ENCODE measurements around the gene HIF3A. TPM values are rescaled to one million over a fixed set of nuclear protein-coding genes. Genes with fewer than 3 reads are reported as not detected.
A peak's percentile ranks its signal among the peaks of the same experiment; 100 is the strongest.

Gene HIF3A
- total and polyA plus RNA-seq, 8 donors = 17.6 to 235 (median 102) TPM

- 55 to 77% (median 70%) methylated on average over 6 of the region's 6 CpGs for WGBS, 5 donors
- DNase-seq = no peak
- peak overlapping the region in 4 of 5 donors; percentile 41 to 69 (median 62) for H3K27ac ChIP-seq
Observed at GRCh38 chr19:46288896-46289588, 7.8 kb upstream of the HIF3A start.

DNA sequence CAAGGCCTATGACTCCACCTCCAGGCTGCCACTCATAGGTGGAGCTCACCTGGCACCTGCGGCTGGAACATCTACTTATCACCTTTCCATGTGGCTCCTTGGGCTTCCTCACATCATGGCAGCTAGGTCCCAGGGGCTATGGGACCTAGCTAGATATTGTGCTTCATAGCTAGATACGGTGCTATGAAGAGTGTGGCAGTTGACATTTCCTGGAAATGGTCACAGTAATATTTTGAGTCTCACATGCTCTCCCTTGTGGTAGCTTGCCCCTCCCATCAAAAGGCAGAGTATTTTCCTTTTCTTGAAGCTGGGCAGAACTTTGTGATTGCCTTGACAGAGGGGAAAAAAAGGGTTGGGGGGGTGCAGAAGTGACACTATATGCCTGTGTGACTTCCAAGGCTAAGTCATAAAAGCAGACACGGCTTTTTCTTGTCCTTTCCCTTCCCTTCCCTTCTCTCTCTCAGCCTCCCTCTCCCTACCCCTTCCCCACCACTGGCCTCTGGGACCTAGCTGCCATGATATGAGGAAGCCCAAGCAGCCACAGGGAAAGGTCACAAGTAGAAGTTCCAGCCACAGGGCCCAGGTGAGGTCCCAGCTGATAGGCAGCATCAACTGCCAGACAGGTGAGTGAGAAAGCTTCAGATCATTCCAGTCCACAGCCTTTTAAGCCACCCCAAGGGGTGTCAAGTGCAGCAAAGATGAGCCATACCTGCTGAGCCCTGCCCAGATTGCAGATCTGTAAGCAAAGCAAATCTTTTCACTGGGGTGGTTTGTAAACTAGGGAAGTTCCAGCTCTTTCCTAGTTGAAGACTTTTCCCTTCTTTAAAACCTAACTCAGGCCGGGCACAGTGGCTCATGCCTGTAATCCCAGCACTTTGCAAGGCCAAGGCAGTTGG is 6.9 kb upstream of the HIF3A start:
- H3K4me1 ChIP-seq = peaks cover 0 to 9% (median 4%) of the 10 kb centered on the region in 4 donors
- intact Hi-C loops (cut with DNase I; ENCODE audit: low total_unique reads) = no loop called here
- peak overlapping the region in 4 of 5 donors; percentile 41 to 63 (median 56) for H3K27ac ChIP-seq
- no peaks in the 10 kb centered on the region for H3K36me3 ChIP-seq
- 68 to 80% (median 79%) methylated on average over 4 of the region's 4 CpGs for WGBS, 5 donors
- no peaks in the 10 kb centered on the region for H3K27me3 ChIP-seq
- H3K4me3 ChIP-seq = no peak overlapping the region
- no peak for TF ChIP-seq EP300 (IDR thresholded peaks at IDR 0.05)
- TF ChIP-seq POLR2A (IDR thresholded peaks at IDR 0.05) = no peak
- no peak for TF ChIP-seq POLR2AphosphoS5 (IDR thresholded peaks at IDR 0.05)
- TF ChIP-seq, protein P1, sequence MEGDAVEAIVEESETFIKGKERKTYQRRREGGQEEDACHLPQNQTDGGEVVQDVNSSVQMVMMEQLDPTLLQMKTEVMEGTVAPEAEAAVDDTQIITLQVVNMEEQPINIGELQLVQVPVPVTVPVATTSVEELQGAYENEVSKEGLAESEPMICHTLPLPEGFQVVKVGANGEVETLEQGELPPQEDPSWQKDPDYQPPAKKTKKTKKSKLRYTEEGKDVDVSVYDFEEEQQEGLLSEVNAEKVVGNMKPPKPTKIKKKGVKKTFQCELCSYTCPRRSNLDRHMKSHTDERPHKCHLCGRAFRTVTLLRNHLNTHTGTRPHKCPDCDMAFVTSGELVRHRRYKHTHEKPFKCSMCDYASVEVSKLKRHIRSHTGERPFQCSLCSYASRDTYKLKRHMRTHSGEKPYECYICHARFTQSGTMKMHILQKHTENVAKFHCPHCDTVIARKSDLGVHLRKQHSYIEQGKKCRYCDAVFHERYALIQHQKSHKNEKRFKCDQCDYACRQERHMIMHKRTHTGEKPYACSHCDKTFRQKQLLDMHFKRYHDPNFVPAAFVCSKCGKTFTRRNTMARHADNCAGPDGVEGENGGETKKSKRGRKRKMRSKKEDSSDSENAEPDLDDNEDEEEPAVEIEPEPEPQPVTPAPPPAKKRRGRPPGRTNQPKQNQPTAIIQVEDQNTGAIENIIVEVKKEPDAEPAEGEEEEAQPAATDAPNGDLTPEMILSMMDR (IDR thresholded peaks at IDR 0.05) = no peak
- DNase-seq = no peak
- H3K9me3 ChIP-seq = peaks cover 0 to 13% (median 12%) of the 10 kb centered on the region in 4 donors

More at GRCh38 chr19:46288896-46289588, 7.8 kb upstream of the HIF3A start:
- intact Hi-C loops (cut with DNase I; ENCODE audit: low total_unique reads) = no loop called here
- H3K4me1 ChIP-seq = peaks cover 0 to 9% (median 4%) of the 10 kb centered on the region in 4 donors
- no peaks in the 10 kb centered on the region for H3K36me3 ChIP-seq
- H3K27me3 ChIP-seq = no peaks in the 10 kb centered on the region
- peaks cover 0 to 13% (median 12%) of the 10 kb centered on the region in 4 donors for H3K9me3 ChIP-seq
- no peak for TF ChIP-seq POLR2A (IDR thresholded peaks at IDR 0.05)
- peak in 2 of 3 donors; percentile 6 to 71 for TF ChIP-seq POLR2AphosphoS5 (IDR thresholded peaks at IDR 0.05)
- H3K4me3 ChIP-seq = no peak overlapping the region

DNA sequence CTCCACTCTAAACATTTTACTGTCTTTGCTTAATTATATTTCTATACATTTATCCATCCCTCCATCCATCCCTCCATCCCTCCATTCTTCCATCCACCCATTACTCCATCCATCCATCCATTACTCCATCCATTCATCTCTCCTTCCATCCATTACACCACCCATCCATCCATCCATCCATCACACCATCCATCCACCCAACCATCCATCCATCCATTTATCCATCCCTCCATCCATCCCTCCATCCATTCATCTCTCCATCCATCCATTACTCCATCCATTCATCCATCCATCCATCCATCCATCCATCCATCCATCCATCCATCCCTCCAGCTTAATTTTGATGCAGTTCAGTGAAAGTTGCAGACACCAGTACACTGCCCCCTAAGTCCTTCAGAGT is 5.0 kb upstream of the HIF3A start:
- Histone ChIP-seq H3K4me3 (no peak overlapping the region), H3K36me3 (no peaks in the 10 kb centered on the region), H3K27me3 (peaks cover 0 to 7% (median 0%) of the 10 kb centered on the region in 3 donors), H3K9me3 (peaks cover 0 to 13% (median 12%) of the 10 kb centered on the region in 4 donors), H3K4me1 (peaks cover 10 to 18% (median 14%) of the 10 kb centered on the region in 4 donors), H3K27ac (no peak overlapping the region)
- DNase-seq = no peak
- intact Hi-C loops (cut with DNase I; ENCODE audit: low total_unique reads) = no loop called here
- TF ChIP-seq, protein P1 (IDR thresholded peaks at IDR 0.05) = no peak
- TF ChIP-seq POLR2AphosphoS5 (IDR thresholded peaks at IDR 0.05) (no peak), EP300 (IDR thresholded peaks at IDR 0.05) (no peak), POLR2A (IDR thresholded peaks at IDR 0.05) (no peak)

DNA sequence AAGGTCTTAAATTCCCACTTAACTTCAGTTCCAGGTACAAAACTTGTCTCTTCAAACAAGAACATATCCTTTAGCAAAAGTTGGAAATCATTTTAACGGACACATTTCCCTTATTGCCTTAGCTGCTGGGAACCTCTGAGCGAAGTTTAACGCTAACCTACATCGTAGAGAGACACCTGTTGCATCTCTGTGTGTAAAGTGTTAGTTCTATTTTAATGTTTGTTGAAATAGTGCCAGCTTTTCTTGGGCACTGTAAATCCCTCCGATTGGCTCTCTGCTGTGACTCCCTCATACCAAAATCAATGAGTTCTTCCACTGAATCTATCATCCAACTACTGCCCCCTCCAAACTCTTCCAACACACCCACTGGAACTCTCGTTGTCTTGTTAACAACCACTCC is 2.3 kb upstream of the HIF3A start:
- peaks cover 0 to 19% (median 0%) of the 10 kb centered on the region in 3 donors for H3K27me3 ChIP-seq
- TF ChIP-seq, protein P1 (IDR thresholded peaks at IDR 0.05) = no peak
- TF ChIP-seq POLR2A (IDR thresholded peaks at IDR 0.05) (no peak), EP300 (IDR thresholded peaks at IDR 0.05) (no peak), POLR2AphosphoS5 (IDR thresholded peaks at IDR 0.05) (no peak)
- no peak overlapping the region for H3K27ac ChIP-seq
- H3K4me3 ChIP-seq = no peak overlapping the region
- peaks cover 35 to 37% (median 35%) of the 10 kb centered on the region in 4 donors for H3K4me1 ChIP-seq
- no peaks in the 10 kb centered on the region for H3K36me3 ChIP-seq
- 70 to 77% (median 75%) methylated on average over 6 of the region's 6 CpGs for WGBS, 5 donors
- H3K9me3 ChIP-seq = peaks cover 0 to 13% (median 11%) of the 10 kb centered on the region in 4 donors
- DNase-seq = no peak
- intact Hi-C loops (cut with DNase I; ENCODE audit: low total_unique reads) = no loop called here

Measured in stomach (tissue), 9 donors.